ENCODE data around the gene EPHA2. TPM values are rescaled to one million over a fixed set of nuclear protein-coding genes. Genes with fewer than 3 reads are reported as not detected.

Gene EPHA2
- total and polyA plus RNA-seq, 2 donors (not counting 3 experiments of a cell fraction or from before 2014, with no cell fraction given) = 141 to 147 TPM

DNA sequence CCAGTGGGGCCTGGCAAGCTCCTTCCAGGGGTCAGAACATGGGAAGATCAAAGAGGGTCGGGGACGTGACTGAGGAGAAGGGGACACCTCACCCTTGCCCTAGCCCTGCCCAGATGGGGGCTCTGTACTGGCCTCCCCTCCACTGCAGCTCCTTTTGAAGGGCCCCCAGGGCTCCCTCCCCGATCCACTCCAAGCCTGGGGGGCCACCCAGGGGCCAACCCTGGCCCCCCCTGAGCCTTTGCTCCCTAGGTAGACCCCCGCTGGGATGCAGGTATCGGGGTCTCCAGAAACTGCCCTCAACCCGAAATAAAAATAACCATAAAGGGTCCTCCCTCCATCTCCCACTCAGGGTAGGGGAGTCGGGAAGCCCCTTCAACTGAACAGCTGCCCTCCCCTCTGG is 45.0 kb downstream of the EPHA2 start:
- ChIA-PET POLR2A (no interaction called here), CTCF (interaction anchor here (0.9 kb wide), 1 partner anchor 9 kb away, joined by 3 read pairs; no protein-coding TSS in a partner anchor)
- H3K79me2 ChIP-seq (ENCODE audit: control insufficient read depth, insufficient read depth, low read length) = no peaks in the 10 kb centered on the region
- no peaks in the 10 kb centered on the region for H3K27me3 ChIP-seq (ENCODE audit: control insufficient read depth in 2 of 2, insufficient read depth in 2 of 2, low read length in 2 of 2)
- no peak for FAIRE-seq
- H2AFZ ChIP-seq (ENCODE audit: low read depth, low read length) = no peak overlapping the region
- H3K9me3 ChIP-seq (replicated peaks; ENCODE audit: control insufficient read depth, insufficient read depth, low read length) = peaks cover 2% of the 10 kb centered on the region
- H3K4me2 ChIP-seq (ENCODE audit: insufficient read depth, low read length) = no peak overlapping the region
- TF ChIP-seq MAX (IDR thresholded peaks at IDR 0.05; ENCODE audit: insufficient read depth, insufficient read length) (no peak), POLR2AphosphoS5 (IDR thresholded peaks at IDR 0.05; ENCODE audit: insufficient read depth, low read depth, low read length) (no peak), POLR2A (IDR thresholded peaks at IDR 0.05; ENCODE audit: low read depth, low read length) (no peak), EZH2 (IDR thresholded peaks at IDR 0.05; ENCODE audit: borderline replicate concordance, low read depth, low read length, severe bottlenecking) (no peak), JUN (IDR thresholded peaks at IDR 0.05; ENCODE audit: borderline replicate concordance, insufficient read depth, insufficient read length, low read depth) (no peak), MYC (IDR thresholded peaks at IDR 0.05; ENCODE audit: low read depth, low read length) (no peak), FOS (IDR thresholded peaks at IDR 0.05; ENCODE audit: borderline replicate concordance, insufficient read depth, low read length) (no peak), GATA2 (IDR thresholded peaks at IDR 0.05; ENCODE audit: insufficient read depth, insufficient read length, low read depth, low read length) (no peak)
- TF ChIP-seq, protein P1, sequence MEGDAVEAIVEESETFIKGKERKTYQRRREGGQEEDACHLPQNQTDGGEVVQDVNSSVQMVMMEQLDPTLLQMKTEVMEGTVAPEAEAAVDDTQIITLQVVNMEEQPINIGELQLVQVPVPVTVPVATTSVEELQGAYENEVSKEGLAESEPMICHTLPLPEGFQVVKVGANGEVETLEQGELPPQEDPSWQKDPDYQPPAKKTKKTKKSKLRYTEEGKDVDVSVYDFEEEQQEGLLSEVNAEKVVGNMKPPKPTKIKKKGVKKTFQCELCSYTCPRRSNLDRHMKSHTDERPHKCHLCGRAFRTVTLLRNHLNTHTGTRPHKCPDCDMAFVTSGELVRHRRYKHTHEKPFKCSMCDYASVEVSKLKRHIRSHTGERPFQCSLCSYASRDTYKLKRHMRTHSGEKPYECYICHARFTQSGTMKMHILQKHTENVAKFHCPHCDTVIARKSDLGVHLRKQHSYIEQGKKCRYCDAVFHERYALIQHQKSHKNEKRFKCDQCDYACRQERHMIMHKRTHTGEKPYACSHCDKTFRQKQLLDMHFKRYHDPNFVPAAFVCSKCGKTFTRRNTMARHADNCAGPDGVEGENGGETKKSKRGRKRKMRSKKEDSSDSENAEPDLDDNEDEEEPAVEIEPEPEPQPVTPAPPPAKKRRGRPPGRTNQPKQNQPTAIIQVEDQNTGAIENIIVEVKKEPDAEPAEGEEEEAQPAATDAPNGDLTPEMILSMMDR (IDR thresholded peaks at IDR 0.05; ENCODE audit: extremely low read depth in 1 of 2, insufficient read depth in 1 of 2, low read depth in 1 of 2, low read length in 2 of 2) = no peak
- no peak overlapping the region for H3K9ac ChIP-seq (replicated peaks; ENCODE audit: extremely low read depth, insufficient read depth, low read length)
- H3K27ac ChIP-seq (ENCODE audit: insufficient read depth, low read depth, low read length) = no peak overlapping the region
- dilution Hi-C loops (cut with MboI; ENCODE audit: extremely low pct_ligation_motif_present, low sequenced_read_pairs) = no loop called here
- H4K20me1 ChIP-seq (replicated peaks; ENCODE audit: control insufficient read depth, extremely low read depth, insufficient read depth, low read length) = no peaks in the 10 kb centered on the region
- H3K4me1 ChIP-seq (ENCODE audit: control insufficient read depth, extremely low read depth, insufficient read depth, low read length) = peaks cover 4% of the 10 kb centered on the region
- H3K36me3 ChIP-seq (ENCODE audit: control insufficient read depth in 2 of 2, extremely low read depth in 1 of 2, insufficient read depth in 2 of 2, low read length in 2 of 2) = no peaks in the 10 kb centered on the region
- no peak for DNase-seq (ENCODE audit: low read depth, low spot score)
- BruUV-seq (replicated peaks) = no TSS peak
- no peak overlapping the region for H3K4me3 ChIP-seq (replicated peaks in 1 of 3; ENCODE audit: insufficient read depth in 1 of 3, low read depth in 1 of 3, low read length in 3 of 3)
- intact Hi-C loops (cut with micrococcal nuclease) = no loop called here
- no peaks in the 10 kb centered on the region for H3K9me1 ChIP-seq (replicated peaks; ENCODE audit: control insufficient read depth, extremely low read depth, insufficient read depth, low read length)

Data from endothelial cell of umbilical vein (primary cell).